ENCODE measurements around the gene MPP7.

- TF ChIP-seq POLR2AphosphoS5 (IDR thresholded peaks at IDR 0.05; ENCODE audit: low read depth, low read length) (no peak), SPI1 (IDR thresholded peaks at IDR 0.05; ENCODE audit: low read depth, low read length) (no peak), POLR2A (IDR thresholded peaks at IDR 0.05; ENCODE audit: low read depth, low read length) (no peak)
Observed at GRCh38 chr10:28256776-28257175, 46.1 kb downstream of the MPP7 start.

Data from GM12891 (cell line).